ENCODE measurements around the gene HNRNPCL4. TPM values are rescaled to one million over a fixed set of nuclear protein-coding genes. Genes with fewer than 3 reads are reported as not detected.

HNRNPCL4 gene
- total RNA-seq, 5 donors from 2014 or later (not counting 1 experiment from before 2014, with no cell fraction given), result not detected

Other genes with a start within 250 kb of the HNRNPCL4 start
- not detected for gene PRAMEF7, start 249.0 kb downstream of the HNRNPCL4 start, total RNA-seq
- gene PRAMEF6, start 218.1 kb downstream of the HNRNPCL4 start, total RNA-seq, result not detected
- not detected for gene PRAMEF27, start 109.1 kb downstream of the HNRNPCL4 start, total RNA-seq
- not detected for gene HNRNPCL3, start 104.9 kb downstream of the HNRNPCL4 start, total RNA-seq
- gene PRAMEF25, start 94.9 kb downstream of the HNRNPCL4 start, total RNA-seq, result not detected
- gene HNRNPCL2, start 48.8 kb downstream of the HNRNPCL4 start, total RNA-seq, result not detected
- not detected for gene PRAMEF26, start 9.6 kb downstream of the HNRNPCL4 start, total RNA-seq
- not detected for gene PRAMEF9, start 6.2 kb upstream of the HNRNPCL4 start, total RNA-seq
- gene PRAMEF13, start 35.8 kb upstream of the HNRNPCL4 start, total RNA-seq, result not detected
- not detected for gene PRAMEF18, start 60.5 kb upstream of the HNRNPCL4 start, total RNA-seq
- gene PRAMEF5, start 88.6 kb upstream of the HNRNPCL4 start, total RNA-seq, result not detected
- gene PRAMEF8, start 119.5 kb upstream of the HNRNPCL4 start, total RNA-seq, result not detected
- gene PRAMEF33, start 137.9 kb upstream of the HNRNPCL4 start, total RNA-seq, result not detected
- not detected for gene PRAMEF15, start 149.9 kb upstream of the HNRNPCL4 start, total RNA-seq
- gene PRAMEF14, start 181.5 kb upstream of the HNRNPCL4 start, total RNA-seq, result not detected
- not detected for gene PRAMEF19, start 206.3 kb upstream of the HNRNPCL4 start, total RNA-seq
- not detected for gene PRAMEF17, start 224.0 kb upstream of the HNRNPCL4 start, total RNA-seq
- not detected for gene PRAMEF20, start 244.8 kb upstream of the HNRNPCL4 start, total RNA-seq